Measurements from ENCODE around the gene CFC1B.
"Not testable (repeated sequence)": the region's sequence is repeated elsewhere in the genome, so short reads cannot be mapped to it uniquely, and the experiment has no call there.

The CFC1B gene

DNA sequence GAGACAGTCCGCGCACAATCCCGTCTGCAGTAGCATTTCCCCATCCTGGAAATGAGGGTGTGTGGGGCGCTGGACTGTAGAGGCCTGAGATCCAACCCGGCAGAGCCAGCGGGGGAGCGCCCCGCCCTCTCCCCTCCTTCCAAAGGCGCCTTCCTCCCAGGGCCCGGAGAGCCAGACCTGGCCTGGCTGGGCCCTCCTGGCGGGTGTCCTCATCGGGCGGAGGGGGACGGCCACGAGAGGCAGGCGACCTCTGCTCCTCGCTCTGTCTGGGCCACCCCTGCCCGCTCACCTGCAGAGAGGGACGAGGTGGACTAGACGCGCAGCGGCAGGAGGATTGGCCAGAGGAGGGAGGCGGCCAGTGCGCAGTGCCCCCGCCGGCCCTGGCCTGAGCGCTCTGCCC is 28.5 kb downstream of the CFC1B start:
- not testable (repeated sequence) for H3K4me3 ChIP-seq (ENCODE audit: control insufficient read depth, low read depth, low read length); DNase-seq (ENCODE audit: low read depth)

DNA sequence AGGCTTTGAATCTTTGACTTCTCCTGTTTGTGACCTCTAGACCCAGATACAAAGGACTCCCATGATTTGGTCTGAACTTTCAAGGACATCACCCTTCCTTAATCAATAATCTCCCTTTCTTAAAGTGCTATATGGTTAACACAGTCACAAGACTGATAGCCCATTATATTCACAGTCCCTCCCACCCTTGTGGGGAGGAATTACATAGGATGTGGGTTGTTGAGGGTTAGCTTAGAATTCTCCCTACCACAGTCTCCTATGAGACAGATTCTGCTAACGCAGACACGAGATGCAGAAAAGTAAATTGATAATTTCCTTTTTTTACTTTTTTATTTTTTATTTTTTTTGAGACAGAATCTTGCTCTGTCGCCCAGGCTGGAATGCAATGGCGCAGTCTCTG is 33.2 kb downstream of the CFC1B start:
- H3K4me3 ChIP-seq (ENCODE audit: control insufficient read depth, low read depth, low read length); DNase-seq (ENCODE audit: low read depth): not testable (repeated sequence)

DNA sequence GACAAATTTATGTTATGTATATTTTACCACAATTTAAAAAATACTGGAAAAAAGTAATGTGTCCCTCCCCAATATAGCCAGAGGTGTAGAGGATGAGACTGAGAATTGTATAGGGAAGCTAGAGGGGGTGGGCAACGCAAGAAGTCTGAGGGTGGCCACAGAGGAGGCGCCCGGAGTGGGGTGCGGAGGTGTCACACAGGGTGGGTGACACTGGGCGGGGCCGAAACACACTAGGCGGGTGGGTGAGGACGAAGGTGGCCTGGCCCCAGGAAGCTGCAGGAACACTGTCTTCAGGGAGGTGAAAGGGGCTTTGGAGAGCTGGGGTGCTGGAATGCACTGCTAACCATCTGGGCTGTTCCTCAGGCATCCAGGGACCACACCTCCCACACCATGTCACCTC is 35.4 kb downstream of the CFC1B start:
- H3K4me3 ChIP-seq (ENCODE audit: control insufficient read depth, low read depth, low read length); DNase-seq (ENCODE audit: low read depth): not testable (repeated sequence)

DNA sequence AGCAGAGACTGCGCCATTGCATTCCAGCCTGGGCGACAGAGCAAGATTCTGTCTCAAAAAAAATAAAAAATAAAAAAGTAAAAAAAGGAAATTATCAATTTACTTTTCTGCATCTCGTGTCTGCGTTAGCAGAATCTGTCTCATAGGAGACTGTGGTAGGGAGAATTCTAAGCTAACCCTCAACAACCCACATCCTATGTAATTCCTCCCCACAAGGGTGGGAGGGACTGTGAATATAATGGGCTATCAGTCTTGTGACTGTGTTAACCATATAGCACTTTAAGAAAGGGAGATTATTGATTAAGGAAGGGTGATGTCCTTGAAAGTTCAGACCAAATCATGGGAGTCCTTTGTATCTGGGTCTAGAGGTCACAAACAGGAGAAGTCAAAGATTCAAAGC is 45.1 kb downstream of the CFC1B start:
- H3K4me3 ChIP-seq (ENCODE audit: control insufficient read depth, low read depth, low read length), result not testable (repeated sequence)

DNA sequence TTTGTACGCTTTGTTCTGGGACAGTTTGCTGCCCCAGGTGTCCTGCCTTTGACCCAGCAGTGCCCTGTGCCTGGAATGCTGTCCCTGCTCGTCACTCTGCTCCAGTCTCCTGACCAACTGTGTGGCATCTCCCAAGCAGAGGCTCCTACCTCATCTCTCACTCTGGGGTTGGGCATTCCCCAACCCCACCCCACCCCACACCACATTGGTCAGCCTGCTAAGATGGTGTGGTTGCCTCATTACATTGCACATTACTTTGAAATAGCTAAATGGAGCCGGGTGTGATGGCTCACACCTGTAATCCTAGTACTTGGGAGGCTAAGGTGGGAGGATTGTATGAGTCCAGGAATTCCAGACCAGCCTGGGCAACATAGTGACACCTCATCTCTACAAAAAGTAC is 50.9 kb downstream of the CFC1B start:
- DNase-seq (ENCODE audit: low read depth); H3K4me3 ChIP-seq (ENCODE audit: control insufficient read depth, low read depth, low read length): not testable (repeated sequence)

More for the DNA sequence above, 45.1 kb downstream of the CFC1B start:
- DNase-seq (ENCODE audit: low read depth), result not testable (repeated sequence)

DNA sequence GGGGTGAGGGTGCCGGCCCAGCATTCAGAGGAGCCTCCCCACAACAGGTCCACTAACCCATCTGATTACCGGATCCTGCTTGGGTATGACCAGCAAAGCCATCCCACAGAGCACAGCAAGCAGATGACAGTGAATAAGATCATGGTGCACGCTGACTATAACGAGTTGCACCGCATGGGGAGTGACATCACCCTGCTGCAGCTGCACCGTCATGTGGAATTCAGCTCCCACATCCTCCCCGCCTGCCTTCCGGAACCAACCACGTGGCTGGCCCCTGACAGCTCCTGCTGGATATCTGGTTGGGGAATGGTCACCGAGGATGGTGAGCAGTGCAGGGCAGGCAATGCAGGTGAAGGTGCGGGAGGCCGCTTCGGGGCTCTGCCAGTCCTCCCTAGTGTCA is 53.2 kb downstream of the CFC1B start:
- DNase-seq (ENCODE audit: low read depth), result not testable (repeated sequence)

DNA sequence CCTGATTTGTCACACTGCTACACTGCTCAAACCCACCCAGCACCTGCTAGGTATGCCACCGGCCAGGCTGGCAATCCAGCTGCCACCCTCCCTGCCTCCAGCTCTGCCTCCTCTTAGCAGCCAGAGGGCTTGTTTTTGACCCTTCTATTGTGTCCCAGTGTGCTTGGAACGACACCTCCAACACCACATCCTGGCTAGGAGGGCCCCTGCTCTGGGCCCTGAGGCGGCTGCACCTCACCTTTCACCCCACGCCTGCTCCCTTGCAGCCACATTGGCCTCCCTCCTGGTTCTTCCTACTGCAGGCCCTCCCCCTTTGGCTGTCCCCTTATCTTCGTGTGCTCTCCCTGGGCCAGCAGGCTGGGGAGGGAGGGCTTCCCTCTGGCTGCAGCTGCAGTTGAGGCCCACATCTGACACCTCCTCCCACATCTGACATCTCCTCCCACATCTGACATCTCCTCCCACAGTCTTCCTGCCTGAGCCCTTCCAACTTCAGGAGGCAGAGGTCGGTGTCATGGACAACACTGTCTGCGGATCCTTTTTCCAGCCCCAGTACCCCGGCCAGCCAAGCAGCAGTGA is 55.3 kb downstream of the CFC1B start:
- DNase-seq (ENCODE audit: low read depth); H3K4me3 ChIP-seq (ENCODE audit: control insufficient read depth, low read depth, low read length): not testable (repeated sequence)

More for the DNA sequence above, 53.2 kb downstream of the CFC1B start:
- not testable (repeated sequence) for H3K4me3 ChIP-seq (ENCODE audit: control insufficient read depth, low read depth, low read length)

DNA sequence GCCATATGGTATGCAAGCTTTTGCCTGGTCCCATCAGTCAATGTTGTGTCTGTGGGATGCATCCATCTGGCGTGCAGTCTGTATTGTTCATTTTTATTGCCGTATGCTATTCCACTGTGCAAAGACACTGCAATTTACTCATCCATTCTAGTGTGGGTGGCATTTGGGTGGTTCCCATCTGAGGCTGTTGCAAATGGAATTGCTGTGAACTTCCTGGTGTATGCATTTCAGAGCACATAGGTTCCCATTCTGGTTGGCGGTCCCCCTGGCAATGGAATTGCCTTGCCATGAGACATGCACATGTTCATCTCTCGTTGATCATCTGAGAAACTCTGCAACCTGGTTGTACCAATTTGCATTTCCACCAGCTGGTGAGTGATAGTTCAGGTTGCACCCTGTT is 56.5 kb downstream of the CFC1B start:
- not testable (repeated sequence) for H3K4me3 ChIP-seq (ENCODE audit: control insufficient read depth, low read depth, low read length); DNase-seq (ENCODE audit: low read depth)

Measured in fibroblast of mammary gland (primary cell).